B cell (primary cell): Measurements from ENCODE around the gene OXER1. TPM values are rescaled to one million over a fixed set of nuclear protein-coding genes. Genes with fewer than 3 reads are reported as not detected.

Source experiments
- ATAC-seq: fragments of 200-7000 bp; cut with Tn5 transposase; one replicate; pipeline ENCODE4 v1.10.0; 2021; ENCODE audit warnings: low read depth, mild to moderate bottlenecking, moderate number of reproducible peaks, moderate library complexity
- CTCF ChIA-PET: fragments of 350-600 bp; sonication (Branson Sonifier 250); formaldehyde crosslinking; loops from one replicate; lab custom pipeline; 2021; ENCODE audit warnings: antibody characterized with exemption, inconsistent platforms; lab: Charles Lee
- POLR2A ChIA-PET: fragments of 350-600 bp; sonication (Branson Sonifier 250); formaldehyde crosslinking; loops from one replicate; lab custom pipeline; 2021; ENCODE audit warnings: antibody characterized with exemption; lab: Charles Lee
- DNase-seq: peaks from one replicate; pipeline ENCODE4 v3.0.0; 2013
- H2AFZ ChIP-seq: 2 replicates; pipeline ENCODE4 v1.6.1; 2012; ENCODE audit warnings: mild to moderate bottlenecking, low read depth, low read length; ENCODE audit not compliant: insufficient read depth, poor library complexity, severe bottlenecking
- H3K27ac ChIP-seq, 2 donors: 1 replicate in 1 of 2; 2 replicates in 1 of 2; pipeline ENCODE4 v1.5.1; 2012 to 2013; ENCODE audit warnings: low read length in 2 of 2, mild to moderate bottlenecking in 2 of 2, moderate library complexity in 1 of 2
- H3K27me3 ChIP-seq, 4 experiments: fragments of 200-600 bp in 1 of 4; sonication (generic) in 1 of 4; replicated peaks in 1 of 4; 1 replicate in 2 of 4; 2 replicates in 2 of 4; pipeline versions ENCODE4 v1.6.1 to v1.7.0; 2013 to 2016; ENCODE audit warnings: low read length in 3 of 4, mild to moderate bottlenecking in 2 of 4, mixed read lengths in 1 of 4, moderate library complexity in 1 of 4; ENCODE audit not compliant: insufficient read depth in 4 of 4, control insufficient read depth in 3 of 4; ENCODE audit errors: control extremely low read depth in 1 of 4
- H3K36me3 ChIP-seq, 2 experiments: replicated peaks in 1 of 2; 1 replicate in 1 of 2; 2 replicates in 1 of 2; pipeline versions ENCODE4 v1.6.1 to v1.7.1; 2013; ENCODE audit warnings: low read length in 1 of 2; ENCODE audit not compliant: insufficient read depth in 2 of 2, control insufficient read depth in 1 of 2; ENCODE audit errors: control extremely low read depth in 1 of 2, extremely low read depth in 1 of 2
- H3K4me1 ChIP-seq, 2 donors: fragments of 200-600 bp in 1 of 2; sonication (generic) in 1 of 2; 1 replicate in 1 of 2; 2 replicates in 1 of 2; pipeline versions ENCODE4 v1.5.1 to v1.6.1; 2013 to 2017; ENCODE audit warnings: low read length in 2 of 2; ENCODE audit not compliant: control insufficient read depth in 2 of 2, insufficient read depth in 2 of 2
- H3K4me2 ChIP-seq: replicated peaks from 2 replicates; pipeline ENCODE3; 2012; ENCODE audit warnings: mild to moderate bottlenecking, low read depth, low read length; ENCODE audit not compliant: poor library complexity, severe bottlenecking
- H3K4me3 ChIP-seq, 5 experiments: fragments of 200-600 bp in 1 of 5; sonication (generic) in 1 of 5; 1 replicate in 3 of 5; 2 replicates in 2 of 5; pipeline versions ENCODE4 v1.5.1 to v1.7.0; 2011 to 2016; ENCODE audit warnings: low read length in 4 of 5, mild to moderate bottlenecking in 4 of 5, low read depth in 2 of 5, control low read depth in 1 of 5, moderate library complexity in 1 of 5; ENCODE audit not compliant: insufficient read depth in 1 of 5; ENCODE audit errors: control extremely low read depth in 1 of 5, extremely low read depth in 1 of 5
- H3K79me2 ChIP-seq: fragments of 200-600 bp; sonication (generic); one replicate; pipeline ENCODE4 v1.6.0; 2016; ENCODE audit warnings: low read length; ENCODE audit not compliant: control insufficient read depth, insufficient read depth
- H3K9ac ChIP-seq: fragments of 200-600 bp; sonication (generic); 2 replicates; pipeline ENCODE4 v1.6.1; 2017; ENCODE audit warnings: mild to moderate bottlenecking, low read length, moderate library complexity
- H3K9me3 ChIP-seq, 3 donors: one replicate each; pipeline versions ENCODE4 v1.6.1 to v1.7.1; 2013; ENCODE audit warnings: low read length in 2 of 3; ENCODE audit not compliant: control insufficient read depth in 2 of 3, insufficient read depth in 1 of 3; ENCODE audit errors: control extremely low read depth in 1 of 3
- H4K20me1 ChIP-seq: 2 replicates; pipeline ENCODE4 v1.6.0; 2012; ENCODE audit warnings: mild to moderate bottlenecking, low read length; ENCODE audit not compliant: insufficient read depth, control insufficient read depth, poor library complexity, severe bottlenecking
- H3K27ac Mint-ChIP-seq: one replicate; pipeline ENCODE4 v1.8.0; 2021; ENCODE audit warnings: mixed read lengths
- H3K27me3 Mint-ChIP-seq: one replicate; pipeline ENCODE4 v1.8.0; 2021; ENCODE audit warnings: mixed read lengths
- H3K4me1 Mint-ChIP-seq: one replicate; pipeline ENCODE4 v1.8.0; 2021; ENCODE audit warnings: mixed read lengths
- H3K4me3 Mint-ChIP-seq: one replicate; pipeline ENCODE4 v1.8.0; 2021; ENCODE audit warnings: mixed read lengths
- H3K9me3 Mint-ChIP-seq: one replicate; pipeline ENCODE4 v1.8.0; 2022; ENCODE audit warnings: mixed read lengths; ENCODE audit not compliant: insufficient read depth
- CTCF ChIP-seq: fragments of 200-600 bp; IDR thresholded peaks from one replicate; pipeline ENCODE4 v1.8.0; 2022; ENCODE audit warnings: antibody characterized with exemption, mild to moderate bottlenecking
- EZH2 ChIP-seq: IDR thresholded peaks from 2 replicates; pipeline ENCODE4 v1.6.1; 2012; ENCODE audit warnings: borderline replicate concordance, low read depth, mild to moderate bottlenecking, moderate library complexity, low read length; ENCODE audit not compliant: insufficient read depth, poor library complexity, severe bottlenecking
- WGBS: methylation state at CpG from one replicate; pipeline ENCODE4 v1.1.5; 2013; ENCODE audit warnings: missing lambda C conversion rate; ENCODE audit not compliant: insufficient coverage; 5-methylcytosine and 5-hydroxymethylcytosine counted together
- intact Hi-C: fragments of 100-400 bp; cut with micrococcal nuclease; formaldehyde crosslinking; loops from one replicate; pipeline ENCODE4 v1.10.0; 2022
- polyA plus RNA-seq: library from polyadenylated mRNA; depleted of rRNA; stranded (reverse); fragments of >200 nt; gene quantifications from 2 replicates; pipeline ENCODE4 v1.2.3, GENCODE V29; 2012
- total RNA-seq, 2 donors: library from RNA; stranded (reverse); fragments of 120-200 nt in 1 of 2; gene quantifications; 1 replicate in 1 of 2; 2 replicates in 1 of 2; pipeline versions ENCODE4 v1.2.3 to v1.2.4, GENCODE V29; 2013 to 2022

OXER1 gene
- total and polyA plus RNA-seq, 2 donors (not counting 1 experiment from before 2014, with no cell fraction given) = 3.2 to 3.3 TPM

DNA sequence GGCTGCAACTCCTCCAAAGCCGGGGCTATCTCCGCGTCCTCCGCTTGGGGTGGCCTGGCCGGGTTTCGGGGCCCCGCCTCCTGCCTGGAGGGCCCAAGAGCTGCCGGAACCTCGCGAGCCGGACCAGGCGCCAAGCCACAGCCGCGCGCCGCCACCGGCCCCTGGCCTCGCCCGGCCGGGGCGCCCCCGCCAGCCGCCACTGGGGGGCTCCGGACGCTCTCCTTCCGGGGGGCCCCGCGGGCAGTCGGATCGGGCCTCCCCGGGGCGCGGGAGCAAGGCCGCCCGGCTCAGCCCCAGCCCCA lies 45.8 kb upstream of the OXER1 start:
- no peaks in the 10 kb centered on the region for H3K27me3 Mint-ChIP-seq
- ChIA-PET POLR2A (interaction anchor here (0.6 to 3.1 kb wide), 7 partner anchors 10 to 1358 kb away, joined by 3 to 82 read pairs (median 6); partner anchors contain the start of genes HAAO, PPM1B, THADA and ZFP36L2), CTCF (interaction anchor here (0.6 to 5.3 kb wide), 10 partner anchors 9 to 1562 kb away, joined by 3 to 64 read pairs (median 4); partner anchors contain the start of gene HAAO)
- peak overlapping the region; percentile 88 for H3K4me2 ChIP-seq
- WGBS = under 1% methylated on average over 35 of the region's 35 CpGs
- H3K9me3 ChIP-seq = peaks cover 0 to 5% (median 0%) of the 10 kb centered on the region in 3 donors
- H2AFZ ChIP-seq = peak overlapping the region; percentile 97
- H3K27ac Mint-ChIP-seq = peak overlapping the region; percentile 91
- H3K36me3 ChIP-seq = no peaks in the 10 kb centered on the region
- peak overlapping the region; percentile 86 for H3K4me3 Mint-ChIP-seq
- DNase-seq = no peak
- ATAC-seq = no peak
- H3K4me3 ChIP-seq = peak overlapping the region; percentile 41 to 97 (median 82)
- TF ChIP-seq EZH2 = no peak
- TF ChIP-seq CTCF = peak; percentile 58
- intact Hi-C loops = loop anchor here (1.0 to 5.0 kb wide), 7 partner anchors 16 to 963 kb away; partner anchors contain the start of genes DYNC2LI1, MTA3, THADA and ZFP36L2
- H3K27ac ChIP-seq = peak overlapping the region; percentile 95
- peak overlapping the region; percentile 92 for H3K9ac ChIP-seq
- no peaks in the 10 kb centered on the region for H3K9me3 Mint-ChIP-seq
- H3K4me1 ChIP-seq = peaks cover 4 to 17% of the 10 kb centered on the region in 2 donors
- peaks cover 25% of the 10 kb centered on the region for H3K4me1 Mint-ChIP-seq
- H3K79me2 ChIP-seq = no peaks in the 10 kb centered on the region
- no peaks in the 10 kb centered on the region for H4K20me1 ChIP-seq
- H3K27me3 ChIP-seq = no peaks in the 10 kb centered on the region

DNA sequence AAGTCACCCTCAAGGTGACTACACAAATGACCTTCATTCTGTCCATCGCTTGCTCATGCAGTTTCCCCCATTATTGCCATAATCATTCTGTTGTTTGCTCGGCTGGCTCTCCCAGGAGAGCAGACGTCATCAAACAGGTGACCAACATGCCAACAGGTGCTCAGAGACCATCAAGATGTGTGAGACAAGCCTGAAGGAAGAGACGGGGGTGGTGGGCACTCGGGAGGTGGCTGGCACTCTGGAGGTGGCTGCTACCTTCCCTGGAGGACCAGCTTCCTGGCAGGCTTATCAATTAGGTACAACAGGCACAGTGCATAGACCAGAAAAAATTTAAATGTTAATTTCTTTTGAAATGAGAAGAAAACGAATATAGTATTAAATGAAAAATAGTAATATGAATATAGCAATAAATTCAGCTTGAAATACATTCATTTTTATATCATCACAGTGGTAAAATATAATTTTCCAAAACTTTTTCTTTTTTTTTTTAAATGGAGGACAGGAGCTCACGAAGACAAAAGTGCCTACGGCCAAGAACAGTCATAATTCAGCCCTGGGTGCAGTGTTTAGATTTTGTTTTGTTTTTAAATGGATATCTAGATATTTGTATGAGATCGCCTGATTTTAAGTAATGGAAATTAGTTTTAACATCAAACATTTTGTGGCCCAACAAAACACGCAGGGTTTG lies 45.3 kb upstream of the OXER1 start:
- Mint-ChIP-seq H3K9me3 (no peaks in the 10 kb centered on the region), H3K4me1 (peaks cover 25% of the 10 kb centered on the region), H3K27me3 (no peaks in the 10 kb centered on the region), H3K4me3 (peak overlapping the region; percentile 86), H3K27ac (peak overlapping the region; percentile 91)
- H3K36me3 ChIP-seq = no peaks in the 10 kb centered on the region
- H3K4me3 ChIP-seq = peak overlapping the region; percentile 41 to 97 (median 82)
- H2AFZ ChIP-seq = peak overlapping the region; percentile 97
- intact Hi-C loops = no loop called here
- no peaks in the 10 kb centered on the region for H4K20me1 ChIP-seq
- ChIA-PET CTCF (interaction anchor here (0.5 to 5.3 kb wide), 8 partner anchors 9 to 1562 kb away, joined by 3 to 64 read pairs (median 6); partner anchors contain the start of gene HAAO), POLR2A (interaction anchor here (0.6 to 3.1 kb wide), 3 partner anchors 15 to 417 kb away, joined by 3 to 82 read pairs (median 8); partner anchors contain the start of genes HAAO and ZFP36L2)
- peak overlapping the region; percentile 74 to 95 for H3K27ac ChIP-seq
- TF ChIP-seq EZH2 (no peak), CTCF (no peak)
- H3K9ac ChIP-seq = peak overlapping the region; percentile 92
- ATAC-seq (no peak), DNase-seq (peak; percentile 50)
- peaks cover 0 to 5% (median 0%) of the 10 kb centered on the region in 3 donors for H3K9me3 ChIP-seq
- H3K79me2 ChIP-seq = no peaks in the 10 kb centered on the region
- peak overlapping the region; percentile 88 for H3K4me2 ChIP-seq
- H3K27me3 ChIP-seq = no peaks in the 10 kb centered on the region
- H3K4me1 ChIP-seq = peaks cover 4 to 17% of the 10 kb centered on the region in 2 donors
- WGBS = 37% methylated on average over 3 of the region's 10 CpGs
